ENCODE results near the gene CTCF. TPM values are rescaled to one million over a fixed set of nuclear protein-coding genes. Genes with fewer than 3 reads are reported as not detected.
A peak's percentile ranks its signal among the peaks of the same experiment; 100 is the strongest.

CTCF gene
- total and polyA plus RNA-seq, 2 experiments from 2014 or later: 64.5 to 72.3 TPM

DNA sequence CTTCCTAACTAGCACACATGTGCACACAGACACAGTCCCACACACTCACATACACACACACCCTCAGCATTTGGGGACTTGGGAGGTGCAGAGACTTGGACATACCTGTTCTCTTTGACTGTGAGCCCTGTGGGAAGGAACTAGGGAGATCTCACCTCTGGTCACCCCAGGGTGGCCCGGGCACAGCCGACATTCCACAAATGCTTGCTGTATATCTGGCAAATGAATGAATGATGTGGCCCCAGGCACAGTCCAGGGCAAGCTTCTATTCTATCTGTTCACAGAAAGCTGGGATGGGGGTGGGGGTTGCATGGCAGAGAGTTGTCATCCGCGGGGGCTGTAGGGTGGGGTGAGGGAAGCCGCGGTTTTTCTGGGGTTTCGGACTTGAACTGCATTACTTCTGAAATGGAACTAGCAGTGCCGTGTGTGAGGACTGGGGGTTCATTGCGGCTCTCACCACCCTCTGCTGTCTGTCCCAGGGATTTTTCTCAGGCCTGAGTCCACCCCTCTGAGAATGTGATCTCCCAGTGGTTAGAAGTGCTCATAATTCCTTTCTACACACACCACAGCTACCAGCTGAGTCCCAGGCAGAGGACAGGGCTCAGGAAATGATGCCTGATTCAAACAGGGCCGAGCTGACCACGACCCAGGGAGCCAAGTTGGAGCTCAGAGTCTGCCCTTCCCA lies 37.0 kb upstream of the CTCF start:
- H3K27me3 Mint-ChIP-seq (ENCODE audit: insufficient read depth, low read depth, poor library complexity): peaks cover 84% of the 10 kb centered on the region
- H3K4me3 Mint-ChIP-seq: no peak overlapping the region
- Histone ChIP-seq H3K36me3 (ENCODE audit: insufficient read depth) (no peaks in the 10 kb centered on the region), H2AFZ (no peak overlapping the region), H3K9me2 (ENCODE audit: insufficient read depth) (no peaks in the 10 kb centered on the region), H3K4me2 (no peak overlapping the region), H3K4me1 (ENCODE audit: insufficient read depth) (peaks cover 10% of the 10 kb centered on the region; the same call in 1 of the 2 replicates), H3K4me3 (no peak overlapping the region), H4K20me1 (replicated peaks; ENCODE audit: insufficient read depth) (no peaks in the 10 kb centered on the region), H3K27me3 (ENCODE audit: insufficient read depth) (peaks cover 87% of the 10 kb centered on the region), H3F3A (replicated peaks; ENCODE audit: low read depth) (0 out of 2 replicates have a peak, but pooled peaks cover 10% of the 10 kb centered on the region), H3K27ac (ENCODE audit: low read depth) (no peak overlapping the region), H3K79me2 (replicated peaks; ENCODE audit: insufficient read depth) (no peaks in the 10 kb centered on the region)
- TF ChIP-seq ZNF331 (CRISPR knock-in tag; IDR thresholded peaks at IDR 0.05; ENCODE audit: low read depth): no peak
- no peak for TF ChIP-seq ETS1 (IDR thresholded peaks at IDR 0.05)
- no peak for TF ChIP-seq CTCF (conservative IDR thresholded peaks at IDR 0.05; ENCODE audit: low read depth in 2 of 2)
- TF ChIP-seq POLR2AphosphoS5 (IDR thresholded peaks at IDR 0.05; ENCODE audit: low read depth): no peak
- no peak for TF ChIP-seq ZNF114 (CRISPR knock-in tag; IDR thresholded peaks at IDR 0.05)
- no peak for TF ChIP-seq EZH2 (IDR thresholded peaks at IDR 0.05; ENCODE audit: low read depth, unreplicated experiment)
- TF ChIP-seq CREB1 (CRISPR knock-in tag; IDR thresholded peaks at IDR 0.05; ENCODE audit: low read depth): no peak
- no peak for TF ChIP-seq ZNF462 (CRISPR knock-in tag; IDR thresholded peaks at IDR 0.05)
- TF ChIP-seq EZH2phosphoT487 (IDR thresholded peaks at IDR 0.05; ENCODE audit: unreplicated experiment): no peak
- TF ChIP-seq JUNB (IDR thresholded peaks at IDR 0.05; ENCODE audit: unreplicated experiment): no peak
- no peak for TF ChIP-seq STAT1 (IDR thresholded peaks at IDR 0.05; ENCODE audit: unreplicated experiment)
- no peak for TF ChIP-seq REST (IDR thresholded peaks at IDR 0.05; ENCODE audit: unreplicated experiment)
- no peak for TF ChIP-seq NANOG (IDR thresholded peaks at IDR 0.05; ENCODE audit: borderline replicate concordance)
- H3K27ac Mint-ChIP-seq: no peak overlapping the region
- ATAC-seq (no peak), DNase-seq (ENCODE audit: low spot score) (peak; percentile 26)
- peaks cover 4% of the 10 kb centered on the region for H3K4me1 Mint-ChIP-seq
- no peaks in the 10 kb centered on the region for H3K9me3 Mint-ChIP-seq
- H3K36me3 Mint-ChIP-seq (ENCODE audit: low read depth): no peaks in the 10 kb centered on the region
